Stomach (tissue), 9 donors: ENCODE measurements around the gene MAN2A1. TPM values are rescaled to one million over a fixed set of nuclear protein-coding genes. Genes with fewer than 3 reads are reported as not detected.

Source experiments
- DNase-seq, 2 donors: peaks; one replicate each; pipeline versions ENCODE4 v3.0.0 to v3.0.0-alpha.2; 2013 to 2019
- H3K27ac ChIP-seq, 5 donors: fragments of 200-600 bp in 4 of 5; sonication (generic) in 4 of 5; one replicate each; pipeline ENCODE4 v1.5.1; 2013 to 2019; ENCODE audit warnings: mild to moderate bottlenecking in 1 of 5, moderate library complexity in 1 of 5
- H3K27me3 ChIP-seq, 3 donors: fragments of 200-600 bp; sonication (generic); one replicate each; pipeline ENCODE4 v1.5.1; 2017 to 2019; ENCODE audit warnings: mixed run types in 1 of 3
- H3K36me3 ChIP-seq, 4 donors: fragments of 200-600 bp; sonication (generic); 1 replicate in 3 of 4; 2 replicates in 1 of 4; pipeline ENCODE4 v1.5.1; 2016 to 2019
- H3K4me1 ChIP-seq, 4 donors: fragments of 200-600 bp; sonication (generic); one replicate each; pipeline ENCODE4 v1.5.1; 2016 to 2019
- H3K4me3 ChIP-seq, 4 donors: fragments of 200-600 bp; sonication (generic) in 3 of 4; one replicate each; pipeline ENCODE4 v1.5.1; 2016 to 2019; ENCODE audit warnings: mild to moderate bottlenecking in 1 of 4
- H3K9me3 ChIP-seq, 4 donors: fragments of 200-600 bp; sonication (generic); one replicate each; pipeline ENCODE4 v1.5.1; 2016 to 2019
- CTCF ChIP-seq, 7 experiments: fragments of 450-650 bp in 4 of 7; fragments of 200-600 bp in 3 of 7; sonication (generic) in 3 of 7; IDR thresholded peaks; one replicate each; pipeline ENCODE4 v1.5.1; 2016 to 2019; ENCODE audit warnings: antibody characterized with exemption in 7 of 7, control low read depth in 2 of 7, mild to moderate bottlenecking in 1 of 7
- EP300 ChIP-seq: sonication (generic); formaldehyde crosslinking; IDR thresholded peaks from one replicate; pipeline ENCODE4 v1.6.1; 2017; ENCODE audit warnings: antibody characterized with exemption
- POLR2A ChIP-seq, 4 donors: fragments of 450-650 bp; IDR thresholded peaks; one replicate each; pipeline ENCODE4 v1.6.1; 2016; ENCODE audit warnings: antibody characterized with exemption in 4 of 4, control low read depth in 2 of 4, mild to moderate bottlenecking in 1 of 4, moderate library complexity in 1 of 4
- POLR2AphosphoS5 ChIP-seq, 3 donors: sonication (generic); formaldehyde crosslinking; IDR thresholded peaks; one replicate each; pipeline ENCODE4 v1.6.1; 2016; ENCODE audit warnings: antibody characterized with exemption in 3 of 3
- WGBS, 5 donors: extraction: QIAGEN DNeasy Blood & Tissue Kit in 3 of 5; methylation state at CpG; one replicate each; pipeline versions ENCODE4 v1.1.5 to v1.1.7; 2013 to 2018; 5-methylcytosine and 5-hydroxymethylcytosine counted together
- intact Hi-C: fragments of 100-400 bp; cut with DNase I; formaldehyde crosslinking; loops from one replicate; pipeline ENCODE4 v1.15.1; 2023; ENCODE audit warnings: low total_unique reads
- polyA plus RNA-seq, 3 donors: library from polyadenylated mRNA; stranded (reverse); fragments of 200-250 nt; gene quantifications; one replicate each; pipeline ENCODE4 v1.2.3, GENCODE V29; 2013
- total RNA-seq, 5 donors: library from RNA; depleted of rRNA; stranded (reverse); fragments of >200 nt; gene quantifications; one replicate each; pipeline versions ENCODE4 v1.1.0 to v1.2.3, GENCODE V29; 2014 to 2016
- donor health status: healthy with polysubstance abuse.
- donor health status: Bipolar disorder and iron deficiency.
- donor health status: healthy.

The MAN2A1 gene
- total and polyA plus RNA-seq, 8 donors, result 6.1 to 136 (median 33.6) TPM

- 68 to 88% (median 84%) methylated on average over 6 of the region's 6 CpGs for WGBS, 5 donors
- intact Hi-C loops, result no loop called here
- TF ChIP-seq POLR2A (IDR thresholded peaks at IDR 0.05) (no peak), POLR2AphosphoS5 (IDR thresholded peaks at IDR 0.05) (no peak)
These were observed 186.5 kb downstream of the MAN2A1 start for GRCh38 chr5:109876030-109876725.

GRCh38 chr5:109876941-109877669 is 187.4 kb downstream of the MAN2A1 start:
- H3K4me1 ChIP-seq, result no peaks in the 10 kb centered on the region
- intact Hi-C loops, result no loop called here
- WGBS, 5 donors, result 83 to 93% (median 92%) methylated on average over 10 of the region's 10 CpGs
- no peaks in the 10 kb centered on the region for H3K27me3 ChIP-seq
- H3K9me3 ChIP-seq, result no peaks in the 10 kb centered on the region
- H3K36me3 ChIP-seq, result no peaks in the 10 kb centered on the region
- H3K4me3 ChIP-seq, result no peak overlapping the region
- TF ChIP-seq CTCF (IDR thresholded peaks at IDR 0.05) (no peak), POLR2AphosphoS5 (IDR thresholded peaks at IDR 0.05) (no peak), EP300 (no peak), POLR2A (IDR thresholded peaks at IDR 0.05) (no peak)
- no peak overlapping the region for H3K27ac ChIP-seq
- DNase-seq, result no peak

More at GRCh38 chr5:109876030-109876725, 186.5 kb downstream of the MAN2A1 start:
- DNase-seq, result no peak
- H3K27me3 ChIP-seq, result no peaks in the 10 kb centered on the region
- H3K9me3 ChIP-seq, result no peaks in the 10 kb centered on the region
- H3K4me1 ChIP-seq, result no peaks in the 10 kb centered on the region
- H3K36me3 ChIP-seq, result no peaks in the 10 kb centered on the region
- no peak overlapping the region for H3K4me3 ChIP-seq
- no peak overlapping the region for H3K27ac ChIP-seq

GRCh38 chr5:109877670-109878045 is 187.9 kb downstream of the MAN2A1 start:
- H3K9me3 ChIP-seq, result no peaks in the 10 kb centered on the region
- intact Hi-C loops, result no loop called here

GRCh38 chr5:109878887-109879286 is 189.2 kb downstream of the MAN2A1 start:
- DNase-seq, result no peak
- Histone ChIP-seq H3K27me3 (no peaks in the 10 kb centered on the region), H3K4me3 (no peak overlapping the region), H3K36me3 (no peaks in the 10 kb centered on the region), H3K27ac (no peak overlapping the region), H3K4me1 (no peaks in the 10 kb centered on the region), H3K9me3 (no peaks in the 10 kb centered on the region)
- no peak for TF ChIP-seq POLR2A (IDR thresholded peaks at IDR 0.05)
- no peak for TF ChIP-seq EP300
- TF ChIP-seq POLR2AphosphoS5 (IDR thresholded peaks at IDR 0.05), result no peak
- TF ChIP-seq CTCF (IDR thresholded peaks at IDR 0.05), result no peak
- intact Hi-C loops, result no loop called here
- WGBS, 5 donors, result 92 to 97% (median 96%) methylated on average over 5 of the region's 5 CpGs

More at GRCh38 chr5:109877670-109878045, 187.9 kb downstream of the MAN2A1 start:
- DNase-seq, result no peak
- Histone ChIP-seq H3K27ac (no peak overlapping the region), H3K27me3 (no peaks in the 10 kb centered on the region), H3K4me3 (no peak overlapping the region), H3K36me3 (no peaks in the 10 kb centered on the region), H3K4me1 (no peaks in the 10 kb centered on the region)
- 85 to 87% (median 85%) methylated on average over 6 of the region's 6 CpGs for WGBS, 5 donors
- TF ChIP-seq POLR2A (IDR thresholded peaks at IDR 0.05) (no peak), EP300 (no peak)

- 61 to 66% (median 63%) methylated on average over 6 of the region's 6 CpGs for WGBS, 5 donors
- H3K4me3 ChIP-seq, result no peak overlapping the region
- no peak overlapping the region for H3K27ac ChIP-seq
- no peaks in the 10 kb centered on the region for H3K4me1 ChIP-seq
- intact Hi-C loops, result no loop called here
- H3K9me3 ChIP-seq, result no peaks in the 10 kb centered on the region
- H3K27me3 ChIP-seq, result no peaks in the 10 kb centered on the region
- no peaks in the 10 kb centered on the region for H3K36me3 ChIP-seq
- DNase-seq, result peak in 1 of 2 donors; percentile 58
- no peak for TF ChIP-seq CTCF (IDR thresholded peaks at IDR 0.05)
- no peak for TF ChIP-seq POLR2A (IDR thresholded peaks at IDR 0.05)
These were observed 191.4 kb downstream of the MAN2A1 start for GRCh38 chr5:109880907-109881685.
